Smooth muscle cell (in vitro differentiated cells): ENCODE results near the gene SMIM27. TPM values are rescaled to one million over a fixed set of nuclear protein-coding genes. Genes with fewer than 3 reads are reported as not detected.
"Not testable (repeated sequence)": the region's sequence is repeated elsewhere in the genome, so short reads cannot be mapped to it uniquely, and the experiment has no call there.

Source experiments
- DNase-seq: peaks from one replicate; lab custom pipeline; 2025; ENCODE audit not compliant: unreplicated experiment; lab: John Stamatoyannopoulos, UW
- H2AFZ ChIP-seq: fragments of 200-600 bp; sonication (generic); 2 replicates; pipeline ENCODE4 v1.6.0; 2016; ENCODE audit warnings: antibody characterized with exemption, low read depth, mild to moderate bottlenecking
- H3F3A ChIP-seq: fragments of 200-600 bp; sonication (generic); 2 replicates; pipeline ENCODE4 v1.6.0; 2017; ENCODE audit warnings: antibody characterized with exemption, low read depth
- H3K27ac ChIP-seq: fragments of 200-600 bp; sonication (generic); 2 replicates; pipeline ENCODE4 v1.5.1; 2016; ENCODE audit warnings: low read depth, mild to moderate bottlenecking
- H3K27me3 ChIP-seq: fragments of 200-600 bp; sonication (generic); 2 replicates; pipeline ENCODE4 v1.6.1; 2016; ENCODE audit warnings: low read depth, mild to moderate bottlenecking
- H3K36me3 ChIP-seq: fragments of 200-600 bp; sonication (generic); 2 replicates; pipeline ENCODE4 v1.5.1; 2016; ENCODE audit warnings: low read depth
- H3K4me1 ChIP-seq: fragments of 200-600 bp; sonication (generic); 2 replicates; pipeline ENCODE4 v1.5.1; 2016; ENCODE audit warnings: low read depth
- H3K4me2 ChIP-seq: fragments of 200-600 bp; sonication (generic); 2 replicates; pipeline ENCODE4 v1.6.0; 2016; ENCODE audit warnings: mild to moderate bottlenecking
- H3K4me3 ChIP-seq: fragments of 200-600 bp; sonication (generic); 2 replicates; pipeline ENCODE4 v1.5.1; 2016; ENCODE audit warnings: mild to moderate bottlenecking
- H3K79me2 ChIP-seq: fragments of 200-600 bp; sonication (generic); 2 replicates; pipeline ENCODE4 v1.6.0; 2016; ENCODE audit warnings: low read depth, mild to moderate bottlenecking
- H3K9ac ChIP-seq: fragments of 200-600 bp; sonication (generic); 2 replicates; pipeline ENCODE4 v1.6.0; 2016; ENCODE audit warnings: low read depth
- H3K9me3 ChIP-seq: fragments of 200-600 bp; sonication (generic); replicated peaks from 2 replicates; pipeline ENCODE4 v1.5.1; 2016; ENCODE audit warnings: low read depth
- H4K20me1 ChIP-seq: fragments of 200-600 bp; sonication (generic); 2 replicates; pipeline ENCODE4 v1.6.0; 2016; ENCODE audit warnings: low read depth
- WGBS: methylation state at CpG from one replicate; pipeline ENCODE4 v1.1.7; 2016; ENCODE audit warnings: low lambda C conversion rate; 5-methylcytosine and 5-hydroxymethylcytosine counted together
- polyA plus RNA-seq: library from polyadenylated mRNA; unstranded; fragments of >200 nt; fragmentation: Nextera tagmentation; extraction: Ambion mirVana; gene quantifications from 2 replicates; pipeline ENCODE4 v1.2.1, GENCODE V29; 2016
- total RNA-seq: library from RNA; depleted of rRNA; stranded (reverse); fragments of >200 nt; gene quantifications from 2 replicates; pipeline ENCODE4 v1.2.3, GENCODE V29; 2014
- TF ChIP-seq, protein P1 (sequence below): fragments of 200-600 bp; sonication (generic); IDR thresholded peaks from 2 replicates; pipeline ENCODE4 v1.5.1; 2017; ENCODE audit warnings: borderline replicate concordance, mild to moderate bottlenecking, antibody characterized with exemption; ENCODE audit not compliant: insufficient read depth, poor library complexity, severe bottlenecking

SMIM27 gene
- total and polyA plus RNA-seq, 2 experiments from 2014 or later, result 2.9 to 36.6 TPM

DNA sequence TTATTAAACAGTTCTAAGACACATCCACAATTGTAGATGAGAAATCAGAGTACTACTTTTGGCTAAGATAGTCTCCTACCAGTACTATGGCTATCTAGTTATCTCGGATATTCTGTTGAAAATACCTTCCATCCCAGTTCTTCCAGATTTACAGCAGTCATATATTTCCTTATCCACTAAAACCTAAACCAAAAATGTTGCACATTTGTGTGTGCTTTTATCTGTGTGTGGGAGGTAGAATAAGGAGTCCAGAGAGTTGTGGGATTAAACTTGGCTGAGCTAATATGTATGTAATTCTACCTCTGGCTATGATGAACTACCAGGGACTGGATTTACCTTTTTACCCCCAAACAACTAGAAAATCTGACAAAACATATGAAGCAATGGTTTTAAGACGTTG lies 38.3 kb downstream of the SMIM27 start:
- no peak overlapping the region for H3K4me3 ChIP-seq
- H3K27me3 ChIP-seq, result no peaks in the 10 kb centered on the region
- peaks cover 6% of the 10 kb centered on the region for H3K4me1 ChIP-seq
- no peaks in the 10 kb centered on the region for H3F3A ChIP-seq
- H3K9me3 ChIP-seq, result no peaks in the 10 kb centered on the region
- WGBS, result 34% methylated on average over 2 of the region's 2 CpGs
- H3K27ac ChIP-seq, result peak overlapping the region; percentile 73
- no peaks in the 10 kb centered on the region for H3K36me3 ChIP-seq
- H3K4me2 ChIP-seq, result peak overlapping the region; percentile 19
- H3K79me2 ChIP-seq, result no peaks in the 10 kb centered on the region
- H4K20me1 ChIP-seq, result no peaks in the 10 kb centered on the region
- H3K9ac ChIP-seq, result no peak overlapping the region
- no peak for DNase-seq
- H2AFZ ChIP-seq, result no peak overlapping the region
- TF ChIP-seq, protein P1, sequence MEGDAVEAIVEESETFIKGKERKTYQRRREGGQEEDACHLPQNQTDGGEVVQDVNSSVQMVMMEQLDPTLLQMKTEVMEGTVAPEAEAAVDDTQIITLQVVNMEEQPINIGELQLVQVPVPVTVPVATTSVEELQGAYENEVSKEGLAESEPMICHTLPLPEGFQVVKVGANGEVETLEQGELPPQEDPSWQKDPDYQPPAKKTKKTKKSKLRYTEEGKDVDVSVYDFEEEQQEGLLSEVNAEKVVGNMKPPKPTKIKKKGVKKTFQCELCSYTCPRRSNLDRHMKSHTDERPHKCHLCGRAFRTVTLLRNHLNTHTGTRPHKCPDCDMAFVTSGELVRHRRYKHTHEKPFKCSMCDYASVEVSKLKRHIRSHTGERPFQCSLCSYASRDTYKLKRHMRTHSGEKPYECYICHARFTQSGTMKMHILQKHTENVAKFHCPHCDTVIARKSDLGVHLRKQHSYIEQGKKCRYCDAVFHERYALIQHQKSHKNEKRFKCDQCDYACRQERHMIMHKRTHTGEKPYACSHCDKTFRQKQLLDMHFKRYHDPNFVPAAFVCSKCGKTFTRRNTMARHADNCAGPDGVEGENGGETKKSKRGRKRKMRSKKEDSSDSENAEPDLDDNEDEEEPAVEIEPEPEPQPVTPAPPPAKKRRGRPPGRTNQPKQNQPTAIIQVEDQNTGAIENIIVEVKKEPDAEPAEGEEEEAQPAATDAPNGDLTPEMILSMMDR, result no peak

DNA sequence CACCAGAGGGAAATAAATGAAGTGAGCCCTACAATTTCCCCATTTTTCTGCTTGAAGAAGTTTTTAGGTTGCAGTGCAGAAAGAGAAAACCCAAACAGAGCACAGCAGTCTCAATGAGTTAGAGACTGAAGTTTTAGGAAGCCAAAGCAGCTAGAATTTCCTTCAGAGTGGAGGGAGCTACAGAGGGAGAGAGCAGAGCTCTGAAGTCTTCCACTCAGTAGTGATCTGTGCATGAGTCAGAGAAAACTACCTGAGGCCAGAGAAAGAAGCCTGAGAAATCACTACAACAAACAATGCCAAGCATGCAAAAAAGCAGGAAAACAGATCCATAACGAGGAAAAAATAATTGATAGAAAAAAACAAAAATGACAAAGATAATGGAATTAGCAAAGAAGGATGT lies 38.8 kb downstream of the SMIM27 start:
- WGBS, result 44% methylated on average over 1 of the region's 1 CpG
- H3K4me1 ChIP-seq, result peaks cover 6% of the 10 kb centered on the region

DNA sequence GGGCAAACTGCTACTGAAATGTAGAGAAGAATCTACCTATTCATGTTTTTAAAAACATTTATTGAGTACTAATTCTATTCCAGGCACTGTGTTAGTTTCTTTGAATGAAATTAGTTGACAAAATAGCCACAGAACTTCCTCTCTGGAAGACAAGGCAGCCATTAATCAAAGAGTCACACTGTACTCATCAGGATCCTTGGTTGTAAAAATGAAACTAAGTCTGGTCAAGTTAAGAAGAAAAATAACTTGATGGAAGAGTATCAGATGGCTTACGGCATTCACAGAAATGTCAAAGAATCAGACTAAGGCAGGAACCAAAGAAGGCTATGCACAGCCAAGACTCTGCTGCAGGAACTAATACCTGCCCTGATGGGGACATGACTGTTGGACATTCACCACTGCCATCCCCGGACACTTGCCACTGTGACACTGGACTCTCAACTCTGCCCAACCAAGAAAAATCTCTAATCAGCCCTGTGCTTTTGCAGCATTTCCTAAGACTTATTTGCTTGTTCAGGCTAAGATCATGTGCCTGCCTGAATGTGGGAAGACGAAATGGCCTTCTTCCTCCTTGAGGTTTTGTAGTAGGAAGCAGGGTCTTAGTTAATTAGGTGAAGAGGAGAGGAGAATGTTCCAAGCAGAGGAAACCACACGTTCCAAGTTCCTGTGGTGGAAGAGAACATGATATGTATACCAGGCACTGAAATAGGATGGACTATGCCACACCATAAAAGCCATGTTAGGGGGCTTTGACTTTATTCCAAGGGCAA lies 44.2 kb downstream of the SMIM27 start:
- Histone ChIP-seq H3K4me3 (no peak overlapping the region), H3K4me1 (no peaks in the 10 kb centered on the region), H3K27ac (no peak overlapping the region), H3K9ac (no peak overlapping the region), H3K9me3 (no peaks in the 10 kb centered on the region), H3K4me2 (no peak overlapping the region), H3K27me3 (peaks cover 3% of the 10 kb centered on the region), H2AFZ (no peak overlapping the region), H3K79me2 (no peaks in the 10 kb centered on the region), H3K36me3 (no peaks in the 10 kb centered on the region), H4K20me1 (no peaks in the 10 kb centered on the region), H3F3A (no peaks in the 10 kb centered on the region)
- 73% methylated on average over 4 of the region's 4 CpGs for WGBS
- DNase-seq, result no peak
- TF ChIP-seq, protein P1, result no peak

More for the DNA sequence above, 38.8 kb downstream of the SMIM27 start:
- H3K9ac ChIP-seq, result no peak overlapping the region
- no peak overlapping the region for H2AFZ ChIP-seq
- no peaks in the 10 kb centered on the region for H3K27me3 ChIP-seq
- no peaks in the 10 kb centered on the region for H3K79me2 ChIP-seq
- no peaks in the 10 kb centered on the region for H3K9me3 ChIP-seq
- no peak for DNase-seq
- peak overlapping the region; percentile 73 for H3K27ac ChIP-seq
- H3K4me3 ChIP-seq, result no peak overlapping the region
- no peaks in the 10 kb centered on the region for H3F3A ChIP-seq
- no peaks in the 10 kb centered on the region for H3K36me3 ChIP-seq
- H4K20me1 ChIP-seq, result no peaks in the 10 kb centered on the region
- TF ChIP-seq, protein P1, result no peak
- peak overlapping the region; percentile 19 for H3K4me2 ChIP-seq

DNA sequence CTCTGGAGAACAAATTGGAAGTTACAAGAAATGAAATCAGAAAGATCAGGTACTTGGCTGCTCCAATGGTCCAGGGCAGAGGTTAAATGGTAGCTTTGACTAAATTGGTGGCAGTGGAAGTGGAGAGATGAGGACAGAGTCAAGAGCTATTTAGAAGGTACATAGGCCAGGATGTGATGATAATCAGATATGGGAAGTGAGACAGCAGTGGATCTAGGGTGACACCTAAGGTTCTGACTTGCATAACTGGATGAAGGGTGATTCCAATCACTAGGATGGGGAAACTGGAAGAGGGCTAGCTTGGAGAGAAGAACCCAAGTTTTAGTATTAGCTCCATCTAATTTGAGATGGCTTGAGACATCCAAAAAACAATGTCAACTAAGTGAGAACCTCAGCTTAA lies 44.8 kb downstream of the SMIM27 start:
- H3F3A ChIP-seq, result no peaks in the 10 kb centered on the region
- no peaks in the 10 kb centered on the region for H3K9me3 ChIP-seq

DNA sequence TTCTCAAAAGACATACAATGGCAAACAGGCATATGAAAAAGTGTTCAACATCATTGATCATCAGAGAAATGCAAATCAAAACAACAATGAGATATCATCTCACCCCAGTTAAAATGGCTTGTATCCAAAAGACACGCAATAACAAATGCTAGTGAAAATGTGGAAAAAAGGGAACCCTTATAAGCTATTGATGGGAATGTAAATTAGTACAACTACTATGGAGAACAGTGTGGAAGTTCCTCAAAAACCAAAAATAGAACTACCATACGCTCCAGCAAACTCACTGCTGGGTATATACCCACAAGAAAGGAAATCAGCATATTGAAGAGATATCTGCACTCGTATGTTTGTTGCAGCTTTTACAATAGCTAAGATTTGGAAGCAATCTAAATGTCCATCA lies 46.9 kb downstream of the SMIM27 start:
- H3K4me2 ChIP-seq, H3K27me3 ChIP-seq, H3K9ac ChIP-seq, H3K27ac ChIP-seq, H4K20me1 ChIP-seq, H2AFZ ChIP-seq, H3K9me3 ChIP-seq, H3F3A ChIP-seq, H3K79me2 ChIP-seq, DNase-seq, H3K36me3 ChIP-seq, H3K4me1 ChIP-seq, H3K4me3 ChIP-seq: not testable (repeated sequence)
- WGBS, result 93% methylated on average over 3 of the region's 3 CpGs

More for the DNA sequence above, 44.8 kb downstream of the SMIM27 start:
- Histone ChIP-seq H3K4me2 (no peak overlapping the region), H2AFZ (no peak overlapping the region), H3K36me3 (no peaks in the 10 kb centered on the region), H3K79me2 (no peaks in the 10 kb centered on the region), H3K4me1 (no peaks in the 10 kb centered on the region), H3K4me3 (no peak overlapping the region), H3K27ac (no peak overlapping the region), H4K20me1 (no peaks in the 10 kb centered on the region), H3K27me3 (peaks cover 8% of the 10 kb centered on the region), H3K9ac (no peak overlapping the region)
- DNase-seq, result no peak
- TF ChIP-seq, protein P1, result no peak
